GM12892 (cell line): Measurements from ENCODE around the gene CBL.

ENCODE experiments used
- POLR2AphosphoS5 ChIP-seq: IDR thresholded peaks from 2 replicates; pipeline ENCODE4 v1.6.1; 2011; ENCODE audit warnings: low read depth, low read length, control low read depth
- TAF1 ChIP-seq: IDR thresholded peaks from 2 replicates; pipeline ENCODE4 v1.6.1; 2011; ENCODE audit warnings: low read depth, mild to moderate bottlenecking, control low read depth, low read length, borderline replicate concordance

GRCh38 chr11:119180729-119181676, 25.1 kb upstream of the CBL start:
- no peak for TF ChIP-seq TAF1
- no peak for TF ChIP-seq POLR2AphosphoS5
